Measurements from ENCODE around the gene MUS81.

DNA sequence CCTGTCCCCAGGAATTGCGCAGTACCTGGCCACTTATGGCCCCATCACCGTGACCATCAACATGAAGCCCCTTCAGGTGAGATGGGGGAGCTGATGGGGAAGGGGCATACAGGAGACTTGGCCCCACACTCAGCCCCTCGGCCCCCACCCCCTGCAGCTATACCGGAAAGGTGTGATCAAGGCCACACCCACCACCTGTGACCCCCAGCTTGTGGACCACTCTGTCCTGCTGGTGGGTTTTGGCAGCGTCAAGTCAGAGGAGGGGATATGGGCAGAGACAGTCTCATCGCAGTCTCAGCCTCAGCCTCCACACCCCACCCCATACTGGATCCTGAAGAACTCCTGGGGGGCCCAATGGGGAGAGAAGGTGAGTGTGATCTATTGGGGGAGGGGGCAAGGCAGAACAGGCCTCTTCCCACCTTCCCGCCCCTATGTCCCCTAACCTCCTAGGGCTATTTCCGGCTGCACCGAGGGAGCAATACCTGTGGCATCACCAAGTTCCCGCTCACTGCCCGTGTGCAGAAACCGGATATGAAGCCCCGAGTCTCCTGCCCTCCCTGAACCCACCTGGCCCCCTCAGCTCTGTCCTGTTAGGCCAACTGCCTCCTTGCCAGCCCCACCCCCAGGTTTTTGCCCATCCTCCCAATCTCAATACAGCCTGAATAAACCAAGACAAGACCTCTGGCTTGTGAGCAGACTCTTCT lies 23.0 kb downstream of the MUS81 start:
- TF ChIP-seq, protein P1, sequence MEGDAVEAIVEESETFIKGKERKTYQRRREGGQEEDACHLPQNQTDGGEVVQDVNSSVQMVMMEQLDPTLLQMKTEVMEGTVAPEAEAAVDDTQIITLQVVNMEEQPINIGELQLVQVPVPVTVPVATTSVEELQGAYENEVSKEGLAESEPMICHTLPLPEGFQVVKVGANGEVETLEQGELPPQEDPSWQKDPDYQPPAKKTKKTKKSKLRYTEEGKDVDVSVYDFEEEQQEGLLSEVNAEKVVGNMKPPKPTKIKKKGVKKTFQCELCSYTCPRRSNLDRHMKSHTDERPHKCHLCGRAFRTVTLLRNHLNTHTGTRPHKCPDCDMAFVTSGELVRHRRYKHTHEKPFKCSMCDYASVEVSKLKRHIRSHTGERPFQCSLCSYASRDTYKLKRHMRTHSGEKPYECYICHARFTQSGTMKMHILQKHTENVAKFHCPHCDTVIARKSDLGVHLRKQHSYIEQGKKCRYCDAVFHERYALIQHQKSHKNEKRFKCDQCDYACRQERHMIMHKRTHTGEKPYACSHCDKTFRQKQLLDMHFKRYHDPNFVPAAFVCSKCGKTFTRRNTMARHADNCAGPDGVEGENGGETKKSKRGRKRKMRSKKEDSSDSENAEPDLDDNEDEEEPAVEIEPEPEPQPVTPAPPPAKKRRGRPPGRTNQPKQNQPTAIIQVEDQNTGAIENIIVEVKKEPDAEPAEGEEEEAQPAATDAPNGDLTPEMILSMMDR (IDR thresholded peaks at IDR 0.05; ENCODE audit: low read length): no peak
- no peak for TF ChIP-seq EZH2phosphoT487 (IDR thresholded peaks at IDR 0.05; ENCODE audit: low read length)
